HepG2 (cell line): Measurements from ENCODE around the gene LIME1. TPM values are rescaled to one million over a fixed set of nuclear protein-coding genes. Genes with fewer than 3 reads are reported as not detected.

Experiments used
- ARNT ChIP-seq: fragments of 450-650 bp; IDR thresholded peaks from 2 replicates; pipeline ENCODE4 v1.6.1; 2017
- BRD4 ChIP-seq: sonication (generic); formaldehyde crosslinking; IDR thresholded peaks from 2 replicates; pipeline ENCODE4 v1.4.0; 2020; ENCODE audit warnings: missing genetic modification reagents
- DMTF1 ChIP-seq: sonication (generic); formaldehyde crosslinking; IDR thresholded peaks from 2 replicates; pipeline ENCODE4 v1.4.0; 2020; ENCODE audit warnings: mild to moderate bottlenecking, missing genetic modification reagents
- FOXA1 ChIP-seq, 2 experiments: fragments of 450-650 bp in 1 of 2; sonication (generic) in 1 of 2; formaldehyde crosslinking in 1 of 2; IDR thresholded peaks; 2 replicates each; pipeline versions ENCODE4 v1.4.0 to v1.6.1; 2016 to 2020; ENCODE audit warnings: missing genetic modification reagents in 1 of 2
- LCORL ChIP-seq, 2 experiments: fragments of 450-650 bp in 1 of 2; sonication (generic) in 1 of 2; formaldehyde crosslinking in 1 of 2; IDR thresholded peaks; 2 replicates each; pipeline versions ENCODE4 v1.5.0 to v1.6.1; 2017 to 2020; ENCODE audit warnings: antibody characterized with exemption in 1 of 2, missing genetic modification reagents in 1 of 2
- NBN ChIP-seq: fragments of 450-650 bp; conservative IDR thresholded peaks from 2 replicates; pipeline ENCODE4 v1.6.1; 2017
- PRDM10 ChIP-seq: sonication (generic); formaldehyde crosslinking; IDR thresholded peaks from 2 replicates; pipeline ENCODE4 v1.4.0; 2020; ENCODE audit warnings: low read depth, missing genetic modification reagents
- RBAK ChIP-seq: sonication (generic); formaldehyde crosslinking; IDR thresholded peaks from 2 replicates; pipeline ENCODE4 v1.5.1; 2020; ENCODE audit warnings: mild to moderate bottlenecking, missing genetic modification reagents
- THRA ChIP-seq: sonication (generic); formaldehyde crosslinking; IDR thresholded peaks from 2 replicates; pipeline ENCODE4 v1.4.0; 2020; ENCODE audit warnings: missing genetic modification reagents, borderline replicate concordance
- YY1 ChIP-seq: IDR thresholded peaks from 2 replicates; pipeline ENCODE4 v1.6.1; 2011; ENCODE audit warnings: low read length, low read depth, moderate library complexity, mild to moderate bottlenecking; ENCODE audit not compliant: insufficient read depth, insufficient replicate concordance
- ZNF20 ChIP-seq: sonication (generic); formaldehyde crosslinking; IDR thresholded peaks from 2 replicates; pipeline ENCODE4 v1.4.0; 2020; ENCODE audit warnings: mild to moderate bottlenecking, moderate library complexity, missing genetic modification reagents
- ZNF282 ChIP-seq: fragments of 450-650 bp; IDR thresholded peaks from 2 replicates; pipeline ENCODE4 v1.6.1; 2018; ENCODE audit not compliant: partially characterized antibody
- ZNF326 ChIP-seq: sonication (generic); formaldehyde crosslinking; IDR thresholded peaks from 2 replicates; pipeline ENCODE4 v1.4.0; 2020; ENCODE audit warnings: missing genetic modification reagents, borderline replicate concordance
- ZNF761 ChIP-seq: sonication (generic); formaldehyde crosslinking; conservative IDR thresholded peaks from 2 replicates; pipeline ENCODE4 v1.4.0; 2020; ENCODE audit warnings: mild to moderate bottlenecking, missing genetic modification reagents
- ZNF770 ChIP-seq: sonication (generic); formaldehyde crosslinking; IDR thresholded peaks from 2 replicates; pipeline ENCODE4 v1.5.0; 2020; ENCODE audit warnings: mild to moderate bottlenecking, missing genetic modification reagents
- ZNF781 ChIP-seq: sonication (generic); formaldehyde crosslinking; IDR thresholded peaks from 2 replicates; pipeline ENCODE4 v1.5.1; 2020; ENCODE audit warnings: borderline replicate concordance, mild to moderate bottlenecking, missing genetic modification reagents; ENCODE audit errors: not compliant biosample characterization
- polyA plus RNA-seq, 8 experiments: library from polyadenylated mRNA; depleted of rRNA in 3 of 8; stranded (reverse) in 7 of 8; unstranded in 1 of 8; fragments of >200 nt; fragmentation: Illumina TruSeq in 4 of 8; extraction: Trizol in 4 of 8; gene quantifications; 2 replicates each; pipeline versions ENCODE4 v1.2.1 to v1.2.3, GENCODE V29; 2011 to 2016; ENCODE audit warnings: low read depth in 4 of 8, missing spikeins in 1 of 8, mixed read lengths in 1 of 8; ENCODE audit not compliant: insufficient read depth in 1 of 8
- total RNA-seq, 5 experiments: library from RNA; depleted of rRNA; stranded (reverse); fragments of >200 nt; fragmentation: Illumina TruSeq; extraction: Trizol; gene quantifications; 2 replicates each; pipeline ENCODE4 v1.2.3, GENCODE V29; 2016; ENCODE audit warnings: low read depth in 1 of 5

The LIME1 gene
- total and polyA plus RNA-seq, 2 of the 13 experiments (the other 11 are each of a cell fraction or from before 2014, with no cell fraction given), result 13.0 to 61.5 TPM

GRCh38 chr20:63731410-63731809 lies 5.1 kb upstream of the LIME1 start (continued):
- TF ChIP-seq THRA (CRISPR knock-in tag) (no peak), ZNF781 (no peak), DMTF1 (CRISPR knock-in tag) (no peak), LCORL (IDR thresholded peaks at IDR 0.05) (0 out of 2 replicates have a peak, but pooled peaks have one; percentile 40), LCORL (CRISPR knock-in tag; IDR thresholded peaks at IDR 0.05) (no peak), BRD4 (CRISPR knock-in tag) (no peak), ZNF20 (CRISPR knock-in tag) (no peak), ZNF770 (CRISPR knock-in tag) (no peak), ZNF761 (CRISPR knock-in tag) (no peak), PRDM10 (CRISPR knock-in tag) (no peak), ZNF326 (no peak), RBAK (CRISPR knock-in tag) (no peak), ZNF282 (no peak), FOXA1 (IDR thresholded peaks at IDR 0.05) (peak; percentile 62), FOXA1 (CRISPR knock-in tag; IDR thresholded peaks at IDR 0.05) (no peak), ARNT (0 out of 2 replicates have a peak, but pooled peaks have one; percentile 84), YY1 (no peak), NBN (peak; percentile 74; the same call in 1 of the 2 replicates)
